IPS DF 6.9 (cell line): ENCODE measurements around the gene KLHL29.

Experiments used
- DNase-seq: peaks from one replicate; pipeline ENCODE4 v3.0.0-alpha.2; 2013; ENCODE audit warnings: low read depth, low spot score
- H3K27ac ChIP-seq: one replicate; pipeline ENCODE4 v1.5.1; 2013; ENCODE audit warnings: low read length, control low read depth
- H3K27me3 ChIP-seq: 2 replicates; pipeline ENCODE4 v1.6.1; 2013; ENCODE audit warnings: mild to moderate bottlenecking, low read length; ENCODE audit not compliant: control insufficient read depth, insufficient read depth
- H3K36me3 ChIP-seq: 2 replicates; pipeline ENCODE4 v1.6.1; 2013; ENCODE audit warnings: low read length; ENCODE audit not compliant: control insufficient read depth, insufficient read depth
- H3K4me1 ChIP-seq: 2 replicates; pipeline ENCODE4 v1.6.1; 2013; ENCODE audit warnings: low read length; ENCODE audit not compliant: control insufficient read depth, insufficient read depth
- H3K4me3 ChIP-seq: 2 replicates; pipeline ENCODE4 v1.5.1; 2013; ENCODE audit warnings: mild to moderate bottlenecking, low read length
- H3K9me3 ChIP-seq: 2 replicates; pipeline ENCODE4 v1.6.1; 2013; ENCODE audit warnings: low read length, inconsistent platforms; ENCODE audit not compliant: control insufficient read depth, insufficient read depth
- WGBS: extraction: QIAGEN DNeasy Blood & Tissue Kit; methylation state at CpG from one replicate; pipeline ENCODE4 v1.1.7; 2013; ENCODE audit warnings: mixed read lengths, missing lambda C conversion rate; ENCODE audit not compliant: insufficient read length, insufficient coverage; 5-methylcytosine and 5-hydroxymethylcytosine counted together

Gene KLHL29

GRCh38 chr2:23456881-23457760 lies 72.1 kb downstream of the KLHL29 start:
- Histone ChIP-seq H3K27ac (no peak overlapping the region), H3K27me3 (no peaks in the 10 kb centered on the region), H3K4me3 (no peak overlapping the region), H3K9me3 (no peaks in the 10 kb centered on the region), H3K36me3 (no peaks in the 10 kb centered on the region), H3K4me1 (no peaks in the 10 kb centered on the region)
- no peak for DNase-seq
- WGBS: no CpG with 5 or more reads among the region's 20 CpGs

- DNase-seq: no peak
- WGBS: no CpG with 5 or more reads among the region's 13 CpGs
- Histone ChIP-seq H3K36me3 (no peaks in the 10 kb centered on the region), H3K4me1 (no peaks in the 10 kb centered on the region), H3K27me3 (no peaks in the 10 kb centered on the region), H3K27ac (no peak overlapping the region), H3K9me3 (no peaks in the 10 kb centered on the region), H3K4me3 (no peak overlapping the region)
Observed at GRCh38 chr2:23457990-23458682, 73.2 kb downstream of the KLHL29 start.

- no peaks in the 10 kb centered on the region for H3K27me3 ChIP-seq
- DNase-seq: no peak
- no CpG with 5 or more reads among the region's 2 CpGs for WGBS
- no peaks in the 10 kb centered on the region for H3K9me3 ChIP-seq
- H3K4me3 ChIP-seq: no peak overlapping the region
- no peaks in the 10 kb centered on the region for H3K36me3 ChIP-seq
- no peaks in the 10 kb centered on the region for H3K4me1 ChIP-seq
- H3K27ac ChIP-seq: no peak overlapping the region
Observed at GRCh38 chr2:23459032-23459431, 74.1 kb downstream of the KLHL29 start.

- DNase-seq: no peak
- H3K27me3 ChIP-seq: no peaks in the 10 kb centered on the region
- no peaks in the 10 kb centered on the region for H3K4me1 ChIP-seq
- no CpG with 5 or more reads among the region's 1 CpG for WGBS
- H3K36me3 ChIP-seq: no peaks in the 10 kb centered on the region
- no peaks in the 10 kb centered on the region for H3K9me3 ChIP-seq
- no peak overlapping the region for H3K27ac ChIP-seq
- no peak overlapping the region for H3K4me3 ChIP-seq
Observed at GRCh38 chr2:23460228-23460627, 75.2 kb downstream of the KLHL29 start.

GRCh38 chr2:23460993-23461392 lies 76.0 kb downstream of the KLHL29 start:
- no peak overlapping the region for H3K27ac ChIP-seq
- no peak for DNase-seq
- no peak overlapping the region for H3K4me3 ChIP-seq
- no CpG with 5 or more reads among the region's 5 CpGs for WGBS
- no peaks in the 10 kb centered on the region for H3K36me3 ChIP-seq
- H3K27me3 ChIP-seq: no peaks in the 10 kb centered on the region
- H3K4me1 ChIP-seq: no peaks in the 10 kb centered on the region
- no peaks in the 10 kb centered on the region for H3K9me3 ChIP-seq

GRCh38 chr2:23464156-23464555 lies 79.2 kb downstream of the KLHL29 start:
- no peaks in the 10 kb centered on the region for H3K27me3 ChIP-seq
- no CpG with 5 or more reads among the region's 6 CpGs for WGBS
- H3K4me1 ChIP-seq: no peaks in the 10 kb centered on the region
- H3K9me3 ChIP-seq: no peaks in the 10 kb centered on the region
- no peak for DNase-seq
- no peaks in the 10 kb centered on the region for H3K36me3 ChIP-seq
- no peak overlapping the region for H3K27ac ChIP-seq
- no peak overlapping the region for H3K4me3 ChIP-seq

- Histone ChIP-seq H3K27me3 (no peaks in the 10 kb centered on the region), H3K4me1 (no peaks in the 10 kb centered on the region), H3K9me3 (no peaks in the 10 kb centered on the region), H3K4me3 (no peak overlapping the region), H3K27ac (no peak overlapping the region), H3K36me3 (no peaks in the 10 kb centered on the region)
- DNase-seq: no peak
- WGBS: no CpG with 5 or more reads among the region's 14 CpGs
Observed at GRCh38 chr2:23464905-23465537, 80.0 kb downstream of the KLHL29 start.

- DNase-seq: no peak
- H3K36me3 ChIP-seq: no peaks in the 10 kb centered on the region
- no CpG with 5 or more reads among the region's 9 CpGs for whole genome bisulfite sequencing
- H3K27ac ChIP-seq: no peak overlapping the region
- H3K4me3 ChIP-seq: no peak overlapping the region
- no peaks in the 10 kb centered on the region for H3K9me3 ChIP-seq
- no peaks in the 10 kb centered on the region for H3K27me3 ChIP-seq
- H3K4me1 ChIP-seq: no peaks in the 10 kb centered on the region
Observed at GRCh38 chr2:23465936-23466335, 81.0 kb downstream of the KLHL29 start.

GRCh38 chr2:23467618-23468017 lies 82.6 kb downstream of the KLHL29 start:
- no peaks in the 10 kb centered on the region for H3K36me3 ChIP-seq
- WGBS: no CpG with 5 or more reads among the region's 10 CpGs
- no peak for DNase-seq

GRCh38 chr2:23468474-23469141 lies 83.6 kb downstream of the KLHL29 start:
- H3K27me3 ChIP-seq: no peaks in the 10 kb centered on the region
- H3K4me1 ChIP-seq: no peaks in the 10 kb centered on the region
- H3K4me3 ChIP-seq: no peak overlapping the region
- WGBS: no CpG with 5 or more reads among the region's 15 CpGs
- H3K36me3 ChIP-seq: no peaks in the 10 kb centered on the region
- H3K9me3 ChIP-seq: no peaks in the 10 kb centered on the region
- H3K27ac ChIP-seq: no peak overlapping the region
- DNase-seq: no peak

More at GRCh38 chr2:23467618-23468017, 82.6 kb downstream of the KLHL29 start:
- no peaks in the 10 kb centered on the region for H3K4me1 ChIP-seq
- H3K27ac ChIP-seq: no peak overlapping the region
- no peaks in the 10 kb centered on the region for H3K27me3 ChIP-seq
- H3K4me3 ChIP-seq: no peak overlapping the region
- H3K9me3 ChIP-seq: no peaks in the 10 kb centered on the region
